Stimulated activated CD4-positive, alpha-beta T cell treated with anti-CD3 and anti-CD28 coated beads, Interleukin-4, amount 100 ng/mL, for 48 hours (primary cell): ENCODE measurements around the gene SMIM8.

Source experiments
- DNase-seq, 2 donors: peaks; one replicate each; pipeline ENCODE4 v3.0.0-alpha.2; 2020; ENCODE audit warnings: low read depth in 2 of 2

Gene SMIM8

GRCh38 chr6:87391334-87391733, 68.9 kb downstream of the SMIM8 start:
- DNase-seq = no peak
